Measurements from ENCODE around the gene CUEDC2.

CUEDC2 gene

DNA sequence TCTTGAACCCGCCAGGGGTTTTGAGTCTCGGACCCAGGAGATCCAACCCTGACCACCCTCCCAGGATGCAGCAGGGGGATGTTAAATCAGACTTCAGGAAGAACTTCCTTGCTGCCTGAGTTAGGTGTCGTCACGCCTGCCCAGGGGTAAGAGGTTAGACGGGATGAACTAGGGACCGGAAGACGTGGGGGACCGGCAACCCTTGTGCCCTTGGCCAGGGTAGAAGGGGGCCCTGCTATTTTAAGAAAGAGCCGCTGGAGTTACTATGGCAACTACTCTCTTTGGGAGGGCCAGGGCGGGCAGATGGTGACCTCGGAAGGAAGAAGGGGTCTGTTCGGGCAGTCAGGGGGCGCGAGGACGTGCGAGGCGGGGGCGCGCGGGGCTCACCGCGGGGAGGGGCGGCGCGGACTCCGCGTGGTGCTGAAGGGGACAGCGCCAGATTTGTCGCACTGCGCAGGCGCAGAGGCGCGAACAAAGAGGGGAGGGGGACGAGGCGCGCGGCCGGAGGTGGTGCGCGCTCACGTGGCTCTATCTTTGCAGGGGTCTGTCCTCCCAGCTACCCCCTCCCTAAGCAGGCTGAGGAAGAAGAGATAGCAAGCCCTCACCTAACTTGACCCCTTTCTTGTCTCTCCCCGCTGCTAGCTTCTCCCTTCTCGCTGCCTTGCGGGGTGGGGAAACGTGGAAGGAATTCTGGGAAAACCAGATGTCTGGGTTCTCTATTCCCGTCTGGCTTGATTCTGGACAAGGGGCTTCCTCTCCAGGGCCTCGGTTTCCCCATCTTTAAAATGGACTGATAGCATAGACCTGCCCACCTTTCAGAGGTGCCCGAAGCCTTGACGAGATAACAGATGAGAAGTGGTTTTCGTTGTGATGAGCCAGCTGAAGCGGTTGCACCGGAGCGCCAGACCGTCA, 12.8 kb downstream of the CUEDC2 start:
- DNase-seq (ENCODE audit: low spot score) = no peak
- peak overlapping the region; percentile 90 for H3K4me3 ChIP-seq
- peak overlapping the region in 1 of 2 donors; percentile 94 for H3K27ac ChIP-seq
- TF ChIP-seq, protein P1, sequence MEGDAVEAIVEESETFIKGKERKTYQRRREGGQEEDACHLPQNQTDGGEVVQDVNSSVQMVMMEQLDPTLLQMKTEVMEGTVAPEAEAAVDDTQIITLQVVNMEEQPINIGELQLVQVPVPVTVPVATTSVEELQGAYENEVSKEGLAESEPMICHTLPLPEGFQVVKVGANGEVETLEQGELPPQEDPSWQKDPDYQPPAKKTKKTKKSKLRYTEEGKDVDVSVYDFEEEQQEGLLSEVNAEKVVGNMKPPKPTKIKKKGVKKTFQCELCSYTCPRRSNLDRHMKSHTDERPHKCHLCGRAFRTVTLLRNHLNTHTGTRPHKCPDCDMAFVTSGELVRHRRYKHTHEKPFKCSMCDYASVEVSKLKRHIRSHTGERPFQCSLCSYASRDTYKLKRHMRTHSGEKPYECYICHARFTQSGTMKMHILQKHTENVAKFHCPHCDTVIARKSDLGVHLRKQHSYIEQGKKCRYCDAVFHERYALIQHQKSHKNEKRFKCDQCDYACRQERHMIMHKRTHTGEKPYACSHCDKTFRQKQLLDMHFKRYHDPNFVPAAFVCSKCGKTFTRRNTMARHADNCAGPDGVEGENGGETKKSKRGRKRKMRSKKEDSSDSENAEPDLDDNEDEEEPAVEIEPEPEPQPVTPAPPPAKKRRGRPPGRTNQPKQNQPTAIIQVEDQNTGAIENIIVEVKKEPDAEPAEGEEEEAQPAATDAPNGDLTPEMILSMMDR (IDR thresholded peaks at IDR 0.05) = no peak

DNA sequence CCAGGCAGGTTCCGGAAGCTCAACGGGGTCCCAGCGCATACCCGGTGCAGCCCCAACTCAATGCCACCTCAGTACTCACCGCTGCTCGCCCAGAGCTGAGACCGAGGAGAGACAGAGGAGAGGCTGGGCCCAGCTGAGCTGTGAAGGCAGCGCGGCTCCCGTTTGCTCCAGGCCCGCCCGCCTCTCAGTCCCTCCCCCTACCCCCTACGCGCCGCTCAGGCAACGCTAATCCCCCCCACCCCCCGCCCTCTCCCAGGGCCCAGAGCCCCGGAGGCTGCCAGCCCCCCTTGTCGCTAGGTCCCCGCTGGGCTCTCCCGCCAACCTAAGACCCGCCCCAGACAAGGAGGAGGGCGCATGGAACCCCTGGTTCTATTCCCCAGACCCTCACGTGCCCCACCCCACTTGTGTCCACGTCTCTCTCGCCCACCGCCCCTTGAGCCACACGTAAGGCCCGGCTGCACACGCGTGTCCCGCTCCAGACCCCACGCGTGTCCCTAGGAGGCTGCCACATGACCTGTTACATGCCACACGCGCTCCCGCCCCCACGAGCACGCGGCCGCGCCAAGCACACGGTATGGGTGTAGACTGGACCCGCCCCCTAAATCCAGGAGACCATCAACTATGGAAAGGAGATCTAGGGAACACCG, 13.6 kb downstream of the CUEDC2 start, which contains the start of gene PSD:
Gene PSD, minus strand, starts transcription at position 164 of the 647 bp plus-strand sequence. CDS start 1,747 bp downstream, outside the sequence.
- Histone ChIP-seq H3K4me3 (peak within 1 kb of the TSS; percentile 90), H3K27ac (no peak within 1 kb of the TSS)
- DNase-seq (ENCODE audit: low spot score) = no peak
- TF ChIP-seq, protein P1 (IDR thresholded peaks at IDR 0.05) = no peak

DNA sequence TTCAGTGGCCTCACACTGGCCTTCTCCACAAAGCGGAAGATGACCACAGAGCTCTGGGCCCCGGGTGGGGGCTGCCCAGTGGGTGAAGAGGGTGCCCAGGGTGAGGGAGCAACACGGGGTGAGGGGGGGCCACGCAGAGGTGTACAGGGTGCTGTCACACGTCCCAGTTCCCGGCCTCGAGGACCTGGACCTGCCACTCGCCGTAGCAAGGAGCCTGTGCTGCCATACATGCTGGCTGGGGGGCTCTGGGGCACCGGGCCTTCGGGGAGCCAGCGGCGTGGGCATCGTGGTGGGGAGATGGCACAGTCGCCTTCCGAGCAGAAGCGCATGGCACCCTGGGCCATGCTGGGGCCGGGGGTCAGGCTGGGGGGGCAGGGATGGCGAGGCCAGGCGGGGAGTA, 15.7 kb downstream of the CUEDC2 start:
- DNase-seq (ENCODE audit: low spot score) = no peak
- Histone ChIP-seq H3K4me3 (no peak overlapping the region), H3K27ac (no peak overlapping the region)
- TF ChIP-seq, protein P1 (IDR thresholded peaks at IDR 0.05) = no peak

DNA sequence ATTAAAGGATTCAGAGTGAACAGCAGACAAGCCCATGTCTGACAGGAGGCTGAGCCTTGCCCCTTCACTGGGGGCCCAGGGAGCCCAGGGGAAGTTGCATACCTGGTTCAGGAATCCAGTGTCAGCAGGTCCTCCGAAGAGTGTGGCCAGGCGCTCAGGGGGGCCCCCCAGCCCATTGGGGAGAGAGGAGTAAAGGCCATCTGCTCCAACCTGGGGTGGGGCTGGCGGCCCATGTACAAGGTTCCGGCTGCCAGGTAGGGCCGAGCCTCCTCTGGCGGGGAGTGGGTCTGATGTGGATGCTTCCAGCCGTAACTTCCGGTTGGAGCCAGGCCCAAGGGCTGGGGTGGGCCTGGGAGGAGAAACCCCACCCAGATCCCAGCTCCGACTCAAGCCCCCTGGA, 16.1 kb downstream of the CUEDC2 start:
- H3K27ac ChIP-seq = no peak overlapping the region
- TF ChIP-seq, protein P1 (IDR thresholded peaks at IDR 0.05) = no peak
- no peak for DNase-seq (ENCODE audit: low spot score)
- H3K4me3 ChIP-seq = no peak overlapping the region

DNA sequence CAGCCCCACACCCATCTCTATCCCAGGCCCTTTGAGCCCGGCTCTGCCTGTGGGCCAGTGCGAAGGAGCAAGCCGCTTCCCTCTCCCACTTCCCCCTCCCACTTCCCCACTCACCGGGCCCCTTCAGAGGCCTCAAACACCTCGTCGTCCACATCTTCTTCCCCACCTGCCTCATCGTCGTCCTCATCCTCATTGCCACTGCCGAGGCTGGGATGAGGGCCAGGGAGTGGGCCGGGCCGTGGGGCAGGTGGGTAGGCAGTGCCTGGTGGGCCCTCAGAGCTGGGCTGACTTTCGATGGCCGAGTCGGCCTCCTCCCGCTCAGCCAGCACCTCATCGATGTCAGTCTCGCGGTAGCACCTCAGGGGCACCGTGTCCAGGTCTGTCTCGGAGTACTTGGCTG, 17.6 kb downstream of the CUEDC2 start:
- DNase-seq (ENCODE audit: low spot score) = no peak
- no peak overlapping the region for H3K27ac ChIP-seq
- H3K4me3 ChIP-seq = no peak overlapping the region
- TF ChIP-seq, protein P1 (IDR thresholded peaks at IDR 0.05) = no peak

DNA sequence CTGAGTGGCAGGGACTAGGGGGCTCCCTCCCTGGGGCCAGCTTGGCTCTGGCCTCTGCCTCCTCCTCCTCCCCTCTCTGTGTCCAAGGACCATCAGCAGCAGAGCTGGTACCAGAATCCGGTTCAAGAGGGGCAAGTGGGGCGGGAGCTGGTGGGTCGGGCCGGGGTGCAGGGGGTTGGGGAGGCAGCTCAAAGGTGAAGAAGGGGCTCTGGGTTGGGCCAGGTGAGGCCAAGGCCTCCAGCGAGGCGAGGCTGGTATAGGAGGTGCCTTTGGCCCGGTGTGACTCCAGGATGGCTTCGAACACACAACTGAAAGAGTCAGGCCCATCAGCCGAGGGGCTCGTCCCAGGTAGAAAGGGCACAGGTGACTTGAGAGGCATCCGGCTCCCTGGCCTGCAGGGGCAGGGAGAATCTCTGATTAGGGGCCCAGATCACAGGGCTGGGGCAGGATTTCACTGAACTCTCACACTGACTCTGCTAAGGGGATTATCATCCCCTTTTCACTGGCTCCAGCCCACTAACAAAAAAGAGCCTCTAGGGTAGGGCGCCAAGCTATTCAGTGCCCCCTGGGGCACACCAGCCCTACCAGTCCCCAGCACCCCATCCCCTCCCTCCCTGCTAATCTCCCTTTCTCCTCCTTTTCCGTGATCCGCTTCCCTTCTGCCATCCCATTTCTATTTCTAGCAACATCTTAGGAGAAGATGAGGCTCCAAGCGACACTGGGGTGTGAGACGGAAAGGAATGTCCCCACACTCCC, 18.4 kb downstream of the CUEDC2 start:
- Histone ChIP-seq H3K4me3 (no peak overlapping the region), H3K27ac (no peak overlapping the region)
- no peak for DNase-seq (ENCODE audit: low spot score)
- TF ChIP-seq, protein P1 (IDR thresholded peaks at IDR 0.05) = no peak

All from coronary artery (tissue), 2 donors.